GM23248 (cell line): ENCODE data around the gene APOL4. TPM values are rescaled to one million over a fixed set of nuclear protein-coding genes. Genes with fewer than 3 reads are reported as not detected.
"Not testable (repeated sequence)": the region's sequence is repeated elsewhere in the genome, so short reads cannot be mapped to it uniquely, and the experiment has no call there.

Source experiments
- DNase-seq: peaks from one replicate; pipeline ENCODE4 v3.0.0-alpha.2; 2015
- H2AFZ ChIP-seq: fragments of 200-600 bp; sonication (generic); 2 replicates; pipeline ENCODE4 v1.6.1; 2016; ENCODE audit warnings: antibody characterized with exemption
- H3F3A ChIP-seq: fragments of 200-600 bp; sonication (generic); 2 replicates; pipeline ENCODE4 v1.6.1; 2016; ENCODE audit warnings: mild to moderate bottlenecking, antibody characterized with exemption, mixed run types; ENCODE audit not compliant: insufficient read depth
- H3K27ac ChIP-seq: fragments of 200-600 bp; sonication (generic); 2 replicates; pipeline ENCODE4 v1.5.1; 2016; ENCODE audit warnings: mild to moderate bottlenecking
- H3K27me3 ChIP-seq: fragments of 200-600 bp; sonication (generic); replicated peaks from 2 replicates; pipeline ENCODE4 v1.6.1; 2016; ENCODE audit warnings: mild to moderate bottlenecking; ENCODE audit not compliant: insufficient read depth
- H3K36me3 ChIP-seq: fragments of 200-600 bp; sonication (generic); 2 replicates; pipeline ENCODE4 v1.6.1; 2016; ENCODE audit warnings: low read depth, mild to moderate bottlenecking
- H3K4me1 ChIP-seq: fragments of 200-600 bp; sonication (generic); 2 replicates; pipeline ENCODE4 v1.6.1; 2016; ENCODE audit warnings: mild to moderate bottlenecking; ENCODE audit not compliant: insufficient read depth
- H3K4me2 ChIP-seq: fragments of 200-600 bp; sonication (generic); one replicate; pipeline ENCODE4 v1.6.1; 2016; ENCODE audit warnings: mild to moderate bottlenecking; ENCODE audit not compliant: unreplicated experiment
- H3K4me3 ChIP-seq: fragments of 200-600 bp; sonication (generic); 2 replicates; pipeline ENCODE4 v1.5.1; 2016; ENCODE audit warnings: mild to moderate bottlenecking
- H3K79me2 ChIP-seq: fragments of 200-600 bp; sonication (generic); 2 replicates; pipeline ENCODE4 v1.6.1; 2016; ENCODE audit warnings: mild to moderate bottlenecking; ENCODE audit not compliant: insufficient read depth
- H3K9ac ChIP-seq: fragments of 200-600 bp; sonication (generic); 2 replicates; pipeline ENCODE4 v1.6.1; 2016; ENCODE audit warnings: mild to moderate bottlenecking
- H3K9me2 ChIP-seq: fragments of 200-600 bp; sonication (generic); 2 replicates; pipeline ENCODE4 v1.6.1; 2016; ENCODE audit warnings: mixed run types, mild to moderate bottlenecking, moderate library complexity; ENCODE audit not compliant: insufficient read depth
- H3K9me3 ChIP-seq: fragments of 200-600 bp; sonication (generic); one replicate; pipeline ENCODE4 v1.6.1; 2017; ENCODE audit warnings: low read depth
- H4K20me1 ChIP-seq: fragments of 200-600 bp; sonication (generic); 2 replicates; pipeline ENCODE4 v1.6.0; 2016; ENCODE audit not compliant: insufficient read depth
- EZH2 ChIP-seq: fragments of 200-600 bp; sonication (generic); IDR thresholded peaks from 2 replicates; pipeline ENCODE4 v1.6.1; 2018; ENCODE audit warnings: antibody characterized with exemption, mild to moderate bottlenecking; ENCODE audit not compliant: insufficient read depth, poor library complexity, severe bottlenecking
- EZH2phosphoT487 ChIP-seq: fragments of 200-600 bp; sonication (generic); IDR thresholded peaks from 2 replicates; pipeline ENCODE4 v1.6.1; 2018; ENCODE audit warnings: antibody characterized with exemption, moderate library complexity, mild to moderate bottlenecking, low read depth; ENCODE audit not compliant: insufficient read depth
- WGBS, 2 experiments: methylation state at CpG; one replicate each; pipeline ENCODE4 v1.1.6; 2015 to 2017; ENCODE audit warnings: low lambda C conversion rate in 2 of 2, low coverage in 1 of 2; ENCODE audit errors: missing lambda C conversion rate in 2 of 2; 5-methylcytosine and 5-hydroxymethylcytosine counted together
- in situ Hi-C: fragments of 300-500 bp; cut with MboI; formaldehyde crosslinking; loops from 2 replicates; pipeline ENCODE4 v1.15.0; 2020
- polyA plus RNA-seq: library from polyadenylated mRNA; unstranded; fragments of >200 nt; fragmentation: Nextera tagmentation; extraction: Ambion mirVana; gene quantifications from 2 replicates; pipeline ENCODE4 v1.2.1, GENCODE V29; 2016
- total RNA-seq: library from RNA; depleted of rRNA; stranded (reverse); fragments of >200 nt; shearing (Covaris generic); gene quantifications from 2 replicates; pipeline ENCODE4 v1.2.3, GENCODE V29; 2014

The APOL4 gene
- total and polyA plus RNA-seq, 2 experiments from 2014 or later, result not detected

GRCh38 chr22:36204001-36204631 is 2.5 kb upstream of the APOL4 start:
- Histone ChIP-seq H3K4me1 (0 out of 2 replicates have a peak, but pooled peaks cover 4% of the 10 kb centered on the region), H3K4me2 (no peak overlapping the region), H3F3A (no peaks in the 10 kb centered on the region), H3K9ac (no peak overlapping the region), H3K36me3 (no peaks in the 10 kb centered on the region), H2AFZ (no peak overlapping the region), H3K27me3 (no peaks in the 10 kb centered on the region), H3K27ac (no peak overlapping the region), H3K4me3 (no peak overlapping the region), H3K9me3 (no peaks in the 10 kb centered on the region), H3K79me2 (no peaks in the 10 kb centered on the region), H4K20me1 (no peaks in the 10 kb centered on the region), H3K9me2 (no peaks in the 10 kb centered on the region)
- in situ Hi-C loops, result no loop called here
- DNase-seq, result no peak
- TF ChIP-seq EZH2phosphoT487 (no peak), EZH2 (no peak)
- whole genome bisulfite sequencing, 2 experiments, result 61 to 69% methylated on average over 8 of the region's 8 CpGs

DNA sequence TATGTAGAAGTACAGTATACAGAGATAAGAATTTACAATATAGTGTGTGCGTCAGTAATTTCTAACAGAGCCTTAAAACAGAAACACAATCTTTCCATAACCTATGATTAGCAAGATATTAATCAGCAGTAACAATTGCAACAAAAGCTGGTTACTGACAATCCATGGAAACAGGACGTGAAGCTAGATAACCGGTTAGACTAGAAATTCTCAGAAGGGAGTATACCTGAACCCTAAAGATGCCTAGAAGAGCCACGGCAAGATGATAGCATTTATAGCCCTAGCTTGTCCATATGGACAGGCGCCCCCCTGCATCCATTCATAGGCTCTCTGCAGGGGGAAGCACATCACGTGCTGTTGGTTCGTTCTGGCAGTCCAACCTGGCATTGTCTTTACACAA is 1.8 kb upstream of the APOL4 start:
- H3K27me3 ChIP-seq, H3K4me3 ChIP-seq, H3K9me2 ChIP-seq, H3K9ac ChIP-seq, H3K36me3 ChIP-seq, H3K79me2 ChIP-seq, H2AFZ ChIP-seq, H3K27ac ChIP-seq, H3K4me1 ChIP-seq, in situ Hi-C loops, H3K4me2 ChIP-seq, H3F3A ChIP-seq, H4K20me1 ChIP-seq, DNase-seq, H3K9me3 ChIP-seq: not testable (repeated sequence)
- 86 to 93% methylated on average over 7 of the region's 7 CpGs for WGBS, 2 experiments

DNA sequence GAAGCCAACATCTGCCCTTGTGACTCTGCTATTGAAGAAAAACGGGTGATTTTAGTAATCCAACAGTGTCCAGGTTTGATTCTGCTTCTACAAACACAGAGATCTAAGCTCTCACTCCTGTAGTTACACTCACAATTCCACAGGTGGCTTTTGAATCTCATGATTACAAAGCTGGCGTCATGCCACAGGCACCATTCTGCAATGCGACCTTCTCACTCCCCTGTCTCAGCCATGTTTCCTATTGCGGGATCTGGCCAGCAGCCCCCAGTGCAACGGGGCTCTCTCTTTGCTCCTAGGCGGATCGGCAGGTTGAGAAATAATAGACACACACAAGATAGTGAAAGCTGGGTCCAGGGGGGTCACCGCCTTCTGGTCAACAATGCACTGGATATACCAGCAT is 1.3 kb upstream of the APOL4 start:
- H3K4me1 ChIP-seq, H3K9me3 ChIP-seq, H3K9ac ChIP-seq, H3K4me3 ChIP-seq, H4K20me1 ChIP-seq, H3K36me3 ChIP-seq, H3F3A ChIP-seq, H2AFZ ChIP-seq, H3K79me2 ChIP-seq, H3K27ac ChIP-seq, H3K27me3 ChIP-seq, H3K4me2 ChIP-seq, in situ Hi-C loops, H3K9me2 ChIP-seq, DNase-seq: not testable (repeated sequence)
- 72 to 73% methylated on average over 8 of the region's 8 CpGs for WGBS, 2 experiments

- H3K4me2 ChIP-seq, H2AFZ ChIP-seq, H4K20me1 ChIP-seq, H3K9me2 ChIP-seq, H3K4me1 ChIP-seq, H3K27ac ChIP-seq, H3K9ac ChIP-seq, in situ Hi-C loops, H3K79me2 ChIP-seq, H3K36me3 ChIP-seq, H3K4me3 ChIP-seq, H3K27me3 ChIP-seq, DNase-seq, H3F3A ChIP-seq, H3K9me3 ChIP-seq: not testable (repeated sequence)
- 20 to 55% methylated on average over 1 of the region's 5 CpGs for WGBS, 2 experiments
These were observed 584 bp downstream of the APOL4 start for GRCh38 chr22:36201025-36201424.

- H2AFZ ChIP-seq, result no peak overlapping the region
- H3F3A ChIP-seq, result no peaks in the 10 kb centered on the region
- in situ Hi-C loops, result loop anchor here (25.0 kb wide), 1 partner anchor 288 kb away; the partner anchor contains the start of gene TXN2
- TF ChIP-seq EZH2 (no peak), EZH2phosphoT487 (no peak)
- no peak overlapping the region for H3K9ac ChIP-seq
- DNase-seq, result no peak
- H3K4me1 ChIP-seq, result peaks cover 7% of the 10 kb centered on the region; the same call in 1 of the 2 replicates
- no peaks in the 10 kb centered on the region for H3K9me3 ChIP-seq
- H3K4me2 ChIP-seq, result no peak overlapping the region
- H3K79me2 ChIP-seq, result no peaks in the 10 kb centered on the region
- no peaks in the 10 kb centered on the region for H4K20me1 ChIP-seq
- no peaks in the 10 kb centered on the region for H3K36me3 ChIP-seq
- H3K4me3 ChIP-seq, result no peak overlapping the region
- H3K9me2 ChIP-seq, result no peaks in the 10 kb centered on the region
- H3K27me3 ChIP-seq, result no peaks in the 10 kb centered on the region
- H3K27ac ChIP-seq, result no peak overlapping the region
- WGBS, 2 experiments, result 68 to 72% methylated on average over 5 of the region's 5 CpGs
These were observed 2.5 kb downstream of the APOL4 start for GRCh38 chr22:36199001-36199551.
